Measurements from ENCODE around the gene MAT2A. TPM values are rescaled to one million over a fixed set of nuclear protein-coding genes. Genes with fewer than 3 reads are reported as not detected.

Gene MAT2A
- total RNA-seq, 2 donors from 2014 or later, result 103 to 134 TPM

DNA sequence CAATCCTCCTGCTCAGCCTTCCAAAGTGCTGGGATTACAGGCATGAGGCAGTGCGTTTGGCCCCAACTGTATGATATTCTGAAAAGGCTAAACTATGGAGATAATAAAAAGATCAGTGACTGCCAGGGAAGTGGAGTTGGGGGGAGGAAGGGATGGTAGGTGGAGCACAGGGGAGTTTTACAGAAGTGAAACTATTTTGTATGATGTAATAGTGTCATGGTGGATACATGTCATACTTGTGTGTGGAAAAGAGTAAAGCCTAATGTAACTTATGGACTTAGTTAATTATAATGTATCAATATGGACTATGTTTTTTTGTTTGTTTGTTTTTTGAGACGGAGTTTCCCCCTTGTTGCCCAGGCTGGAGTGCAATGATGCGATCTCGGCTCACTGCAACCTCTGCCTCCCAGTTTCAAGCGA lies 25.2 kb downstream of the MAT2A start:
- H3K36me3 ChIP-seq, result no peaks in the 10 kb centered on the region
- intact Hi-C loops (cut with DNase I), result loop anchor here (5.0 kb wide), 1 partner anchor 33 kb away; the partner anchor contains the start of gene RNF181
- H3K27ac ChIP-seq, result no peak overlapping the region
- no peak for DNase-seq (ENCODE audit: low spot score)
- H3K4me3 ChIP-seq, result no peak overlapping the region
- peaks cover 3% of the 10 kb centered on the region for H3K4me1 ChIP-seq (replicated peaks)
- no peaks in the 10 kb centered on the region for H3K9me3 ChIP-seq
- no peak for TF ChIP-seq POLR2AphosphoS5 (IDR thresholded peaks at IDR 0.05)
- 82% methylated on average over 5 of the region's 5 CpGs for WGBS
- no peaks in the 10 kb centered on the region for H3K27me3 ChIP-seq (replicated peaks; ENCODE audit: insufficient read depth)

DNA sequence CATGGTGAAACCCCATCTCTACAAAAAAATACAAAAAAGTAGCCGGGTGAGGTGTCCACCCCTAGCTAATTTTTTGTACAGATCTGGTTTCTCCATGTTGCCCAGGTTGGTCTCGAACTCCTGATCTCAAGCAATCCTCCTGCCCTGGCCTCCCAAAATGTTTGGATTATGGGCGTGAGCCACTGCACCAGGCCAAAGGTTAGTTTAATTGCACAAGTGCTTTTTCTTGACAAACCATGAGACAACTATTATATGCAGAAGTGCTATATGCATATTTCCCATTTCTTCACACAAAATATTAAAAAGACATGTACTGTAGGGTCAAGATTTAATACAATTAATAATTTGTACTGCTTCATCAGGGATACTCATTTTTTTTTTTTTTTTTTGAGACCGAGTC lies 27.3 kb downstream of the MAT2A start:
- Histone ChIP-seq H3K36me3 (no peaks in the 10 kb centered on the region), H3K9me3 (no peaks in the 10 kb centered on the region), H3K27ac (no peak overlapping the region), H3K4me3 (no peak overlapping the region), H3K4me1 (replicated peaks) (no peaks in the 10 kb centered on the region), H3K27me3 (replicated peaks; ENCODE audit: insufficient read depth) (no peaks in the 10 kb centered on the region)
- intact Hi-C loops (cut with DNase I), result no loop called here
- no peak for TF ChIP-seq POLR2AphosphoS5 (IDR thresholded peaks at IDR 0.05)
- TF ChIP-seq, protein P1, sequence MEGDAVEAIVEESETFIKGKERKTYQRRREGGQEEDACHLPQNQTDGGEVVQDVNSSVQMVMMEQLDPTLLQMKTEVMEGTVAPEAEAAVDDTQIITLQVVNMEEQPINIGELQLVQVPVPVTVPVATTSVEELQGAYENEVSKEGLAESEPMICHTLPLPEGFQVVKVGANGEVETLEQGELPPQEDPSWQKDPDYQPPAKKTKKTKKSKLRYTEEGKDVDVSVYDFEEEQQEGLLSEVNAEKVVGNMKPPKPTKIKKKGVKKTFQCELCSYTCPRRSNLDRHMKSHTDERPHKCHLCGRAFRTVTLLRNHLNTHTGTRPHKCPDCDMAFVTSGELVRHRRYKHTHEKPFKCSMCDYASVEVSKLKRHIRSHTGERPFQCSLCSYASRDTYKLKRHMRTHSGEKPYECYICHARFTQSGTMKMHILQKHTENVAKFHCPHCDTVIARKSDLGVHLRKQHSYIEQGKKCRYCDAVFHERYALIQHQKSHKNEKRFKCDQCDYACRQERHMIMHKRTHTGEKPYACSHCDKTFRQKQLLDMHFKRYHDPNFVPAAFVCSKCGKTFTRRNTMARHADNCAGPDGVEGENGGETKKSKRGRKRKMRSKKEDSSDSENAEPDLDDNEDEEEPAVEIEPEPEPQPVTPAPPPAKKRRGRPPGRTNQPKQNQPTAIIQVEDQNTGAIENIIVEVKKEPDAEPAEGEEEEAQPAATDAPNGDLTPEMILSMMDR (IDR thresholded peaks at IDR 0.05), result no peak
- no peak for TF ChIP-seq POLR2A (IDR thresholded peaks at IDR 0.05)
- DNase-seq (ENCODE audit: low spot score), result no peak
- 90% methylated on average over 4 of the region's 4 CpGs for WGBS

DNA sequence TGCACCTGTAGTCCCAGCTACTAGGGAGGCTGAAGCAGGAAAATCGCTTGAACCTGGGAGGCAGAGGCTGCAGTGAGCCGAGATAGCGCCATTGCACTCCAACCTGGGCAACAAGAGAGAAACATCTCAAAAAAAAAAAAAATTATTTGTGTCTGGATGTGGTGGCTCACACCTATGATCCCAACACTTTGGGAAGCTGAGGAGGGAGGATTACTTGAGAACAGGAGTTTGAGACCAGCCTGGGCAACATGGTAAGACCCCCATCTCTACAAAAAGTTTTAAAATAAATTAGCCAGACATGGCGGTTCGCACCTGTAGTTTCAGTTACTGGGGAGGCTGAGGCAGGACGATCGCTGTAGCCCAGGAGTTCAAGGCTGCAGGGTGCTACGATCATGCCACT lies 36.8 kb downstream of the MAT2A start:
- H3K36me3 ChIP-seq, result no peaks in the 10 kb centered on the region
- 90% methylated on average over 8 of the region's 8 CpGs for WGBS
- H3K27me3 ChIP-seq (replicated peaks; ENCODE audit: insufficient read depth), result no peaks in the 10 kb centered on the region
- H3K4me3 ChIP-seq, result no peak overlapping the region
- H3K27ac ChIP-seq, result peak overlapping the region; percentile 3 to 56
- intact Hi-C loops (cut with DNase I), result no loop called here
- peaks cover 11% of the 10 kb centered on the region for H3K4me1 ChIP-seq (replicated peaks)
- H3K9me3 ChIP-seq, result no peaks in the 10 kb centered on the region
- no peak for TF ChIP-seq POLR2AphosphoS5 (IDR thresholded peaks at IDR 0.05)
- TF ChIP-seq, protein P1 (IDR thresholded peaks at IDR 0.05), result no peak
- TF ChIP-seq POLR2A (IDR thresholded peaks at IDR 0.05), result no peak
- no peak for DNase-seq (ENCODE audit: low spot score)

DNA sequence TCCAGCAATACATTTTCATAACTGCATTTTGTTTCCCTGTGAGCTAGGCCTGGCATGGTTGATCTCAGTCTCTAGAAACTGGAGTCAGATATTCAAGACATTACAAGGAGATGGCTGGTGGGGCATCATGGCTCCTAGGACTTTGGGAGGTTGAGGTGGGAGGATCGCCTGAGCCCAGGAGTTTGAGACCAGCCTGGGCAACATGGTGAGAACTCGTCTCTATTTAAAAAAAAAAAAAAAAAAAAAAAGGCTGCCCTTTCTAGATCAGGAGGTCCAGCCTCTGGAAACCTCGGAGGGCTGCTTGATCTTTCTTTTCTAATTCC lies 38.1 kb downstream of the MAT2A start:
- H3K27ac ChIP-seq, result peak overlapping the region; percentile 78 to 92
- WGBS, result 27% methylated on average over 3 of the region's 3 CpGs
- H3K9me3 ChIP-seq, result no peaks in the 10 kb centered on the region
- no peaks in the 10 kb centered on the region for H3K27me3 ChIP-seq (replicated peaks; ENCODE audit: insufficient read depth)
- H3K36me3 ChIP-seq, result no peaks in the 10 kb centered on the region
- H3K4me3 ChIP-seq, result peak overlapping the region in 1 of 2 donors; percentile 36
- intact Hi-C loops (cut with DNase I), result no loop called here
- DNase-seq (ENCODE audit: low spot score), result no peak
- H3K4me1 ChIP-seq (replicated peaks), result peaks cover 11% of the 10 kb centered on the region
- TF ChIP-seq POLR2AphosphoS5 (IDR thresholded peaks at IDR 0.05), result no peak
- no peak for TF ChIP-seq POLR2A (IDR thresholded peaks at IDR 0.05)

DNA sequence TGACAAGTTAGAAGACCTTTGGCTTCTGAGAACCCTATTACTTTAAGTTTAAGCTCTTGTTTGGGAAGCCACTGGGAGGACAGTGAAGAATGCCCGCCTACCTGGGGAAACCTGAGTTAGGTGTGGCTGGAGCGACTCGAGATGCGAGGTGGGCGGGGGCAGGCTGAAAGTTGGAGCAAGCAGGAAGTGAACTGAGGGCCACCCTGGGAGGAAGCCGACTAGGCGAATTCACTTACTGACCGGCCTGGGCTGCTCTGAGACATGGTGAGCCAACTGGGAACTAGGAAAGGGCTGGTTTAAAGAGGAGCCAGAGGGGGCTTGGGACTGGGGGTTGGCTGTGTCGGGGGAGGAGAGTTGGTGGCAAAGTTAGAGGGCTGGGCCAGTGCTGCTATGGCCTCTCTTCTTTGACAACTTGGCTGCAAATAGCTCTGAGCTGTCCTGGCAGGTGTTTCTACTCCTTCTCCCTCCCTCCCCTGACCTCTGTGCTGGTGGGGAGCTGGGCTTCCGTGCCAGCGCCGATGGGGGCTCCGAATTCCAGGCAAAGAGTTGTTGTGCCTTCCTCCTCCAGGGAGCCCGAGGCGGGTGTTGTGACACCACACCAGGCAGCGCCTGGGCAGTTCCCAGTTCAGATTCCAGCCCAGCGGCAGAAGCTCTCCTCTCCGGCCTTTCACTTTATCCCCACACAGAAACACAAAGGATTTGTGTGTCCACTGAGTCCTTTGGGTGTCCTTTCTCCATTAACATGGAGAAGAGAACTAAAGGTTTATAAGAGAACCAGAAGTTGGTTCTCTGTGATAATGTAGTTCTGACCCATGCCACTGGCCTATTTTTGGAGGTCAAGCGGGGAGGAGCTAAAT lies 38.6 kb downstream of the MAT2A start, which contains the start of gene VAMP8:
Gene VAMP8, plus strand, starts transcription at position 201 of the 857 bp plus-strand sequence. Its CDS starts 61 bp downstream, at position 262.
- Histone ChIP-seq H3K27ac (peak within 1 kb of the TSS; percentile 78 to 92), H3K9me3 (no peaks in the 10 kb centered on the region), H3K4me1 (replicated peaks) (peaks cover 11% of the 10 kb centered on the region), H3K36me3 (no peaks in the 10 kb centered on the region), H3K4me3 (peak within 1 kb of the TSS; percentile 36 to 38), H3K27me3 (replicated peaks; ENCODE audit: insufficient read depth) (no peaks in the 10 kb centered on the region)
- peak; percentile 94 for DNase-seq (ENCODE audit: low spot score)
- TF ChIP-seq POLR2A (IDR thresholded peaks at IDR 0.05) (peak; percentile 71), POLR2AphosphoS5 (IDR thresholded peaks at IDR 0.05) (peak; percentile 68)
- TF ChIP-seq, protein P1 (IDR thresholded peaks at IDR 0.05), result no peak
- 20% methylated on average over 19 of the region's 19 CpGs for WGBS
- intact Hi-C loops (cut with DNase I), result no loop called here
